IPS-15b (cell line): ENCODE data around the gene SFSWAP.

Experiments
- H3K27me3 ChIP-seq: one replicate; pipeline ENCODE4 v1.6.1; 2013; ENCODE audit warnings: low read length; ENCODE audit not compliant: control insufficient read depth, insufficient read depth
- H3K36me3 ChIP-seq: one replicate; pipeline ENCODE4 v1.6.1; 2013; ENCODE audit warnings: low read length; ENCODE audit not compliant: control insufficient read depth, insufficient read depth
- H3K4me1 ChIP-seq: one replicate; pipeline ENCODE4 v1.6.1; 2013; ENCODE audit warnings: mild to moderate bottlenecking, low read length; ENCODE audit not compliant: control insufficient read depth, insufficient read depth
- H3K4me3 ChIP-seq: one replicate; pipeline ENCODE4 v1.5.1; 2013; ENCODE audit warnings: low read depth, low read length
- H3K9ac ChIP-seq: one replicate; pipeline ENCODE4 v1.6.1; 2013; ENCODE audit warnings: low read depth, mild to moderate bottlenecking, low read length
- H3K9me3 ChIP-seq: one replicate; pipeline ENCODE4 v1.6.1; 2013; ENCODE audit warnings: mild to moderate bottlenecking, low read length; ENCODE audit not compliant: control insufficient read depth, insufficient read depth

SFSWAP gene

GRCh38 chr12:131709226-131709625 lies 1.7 kb upstream of the SFSWAP start:
- no peaks in the 10 kb centered on the region for H3K9me3 ChIP-seq
- H3K36me3 ChIP-seq: peaks cover 3% of the 10 kb centered on the region
- no peak overlapping the region for H3K9ac ChIP-seq
- no peaks in the 10 kb centered on the region for H3K4me1 ChIP-seq
- H3K4me3 ChIP-seq: no peak overlapping the region
- H3K27me3 ChIP-seq: no peaks in the 10 kb centered on the region

- H3K4me3 ChIP-seq: peak overlapping the region; percentile 93
- no peaks in the 10 kb centered on the region for H3K27me3 ChIP-seq
These were observed 788 bp downstream of the SFSWAP start for GRCh38 chr12:131711551-131712205.

GRCh38 chr12:131713349-131713748 lies 2.5 kb downstream of the SFSWAP start:
- no peak overlapping the region for H3K9ac ChIP-seq
- H3K9me3 ChIP-seq: no peaks in the 10 kb centered on the region
- no peaks in the 10 kb centered on the region for H3K4me1 ChIP-seq
- peaks cover 21% of the 10 kb centered on the region for H3K36me3 ChIP-seq
- H3K4me3 ChIP-seq: no peak overlapping the region
- no peaks in the 10 kb centered on the region for H3K27me3 ChIP-seq

More at GRCh38 chr12:131711551-131712205, 788 bp downstream of the SFSWAP start:
- Histone ChIP-seq H3K36me3 (peaks cover 17% of the 10 kb centered on the region), H3K4me1 (no peaks in the 10 kb centered on the region), H3K9ac (peak overlapping the region; percentile 98), H3K9me3 (no peaks in the 10 kb centered on the region)

DNA sequence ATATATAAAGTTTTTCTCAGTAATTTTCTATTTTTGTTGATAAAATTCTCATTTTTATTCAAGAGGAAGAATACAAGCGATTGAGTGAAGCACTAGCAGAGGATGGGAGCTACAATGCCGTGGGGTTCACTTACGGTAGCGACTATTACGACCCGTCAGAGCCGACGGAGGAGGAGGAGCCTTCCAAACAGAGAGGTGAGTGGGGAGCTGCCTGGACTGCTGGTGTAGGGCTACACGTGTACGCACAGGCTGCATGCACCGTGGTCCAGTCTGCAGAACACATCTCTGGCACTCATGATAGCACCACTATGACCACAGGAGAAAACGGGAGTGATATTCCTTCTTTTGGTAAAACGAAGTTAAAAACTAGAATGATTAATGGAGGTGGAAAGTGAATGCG lies 3.9 kb downstream of the SFSWAP start:
- Histone ChIP-seq H3K9ac (no peak overlapping the region), H3K36me3 (peaks cover 23% of the 10 kb centered on the region), H3K4me1 (no peaks in the 10 kb centered on the region), H3K9me3 (no peaks in the 10 kb centered on the region), H3K4me3 (no peak overlapping the region), H3K27me3 (no peaks in the 10 kb centered on the region)

GRCh38 chr12:131716282-131716681 lies 5.4 kb downstream of the SFSWAP start:
- Histone ChIP-seq H3K4me1 (no peaks in the 10 kb centered on the region), H3K27me3 (no peaks in the 10 kb centered on the region), H3K9me3 (no peaks in the 10 kb centered on the region), H3K4me3 (no peak overlapping the region), H3K36me3 (peaks cover 34% of the 10 kb centered on the region), H3K9ac (no peak overlapping the region)

- no peaks in the 10 kb centered on the region for H3K27me3 ChIP-seq
- no peak overlapping the region for H3K4me3 ChIP-seq
- H3K9me3 ChIP-seq: no peaks in the 10 kb centered on the region
- H3K36me3 ChIP-seq: peaks cover 24% of the 10 kb centered on the region
- H3K9ac ChIP-seq: no peak overlapping the region
- H3K4me1 ChIP-seq: peaks cover 12% of the 10 kb centered on the region
These were observed 9.4 kb downstream of the SFSWAP start for GRCh38 chr12:131720241-131720640.

DNA sequence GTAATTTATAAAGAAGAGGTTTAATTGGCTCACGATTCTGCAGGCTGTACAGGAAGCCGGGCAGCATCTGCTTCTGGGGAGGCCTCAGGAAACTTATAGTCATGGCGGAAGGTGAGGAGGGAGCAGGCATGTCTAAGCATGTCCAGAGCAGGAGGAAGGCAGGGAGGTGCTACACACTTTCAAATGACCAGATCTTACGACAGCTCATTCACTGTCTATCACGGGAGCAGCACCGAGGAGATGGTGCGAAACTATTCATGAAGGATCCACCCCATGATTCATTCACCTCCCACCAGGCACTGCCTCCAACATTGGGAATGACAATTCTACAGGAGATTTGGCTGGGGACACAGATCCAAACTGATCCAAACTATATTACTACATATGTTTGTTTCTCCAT lies 10.0 kb downstream of the SFSWAP start:
- Histone ChIP-seq H3K36me3 (peaks cover 22% of the 10 kb centered on the region), H3K4me3 (no peak overlapping the region), H3K4me1 (peaks cover 12% of the 10 kb centered on the region), H3K9me3 (no peaks in the 10 kb centered on the region), H3K27me3 (no peaks in the 10 kb centered on the region), H3K9ac (no peak overlapping the region)

DNA sequence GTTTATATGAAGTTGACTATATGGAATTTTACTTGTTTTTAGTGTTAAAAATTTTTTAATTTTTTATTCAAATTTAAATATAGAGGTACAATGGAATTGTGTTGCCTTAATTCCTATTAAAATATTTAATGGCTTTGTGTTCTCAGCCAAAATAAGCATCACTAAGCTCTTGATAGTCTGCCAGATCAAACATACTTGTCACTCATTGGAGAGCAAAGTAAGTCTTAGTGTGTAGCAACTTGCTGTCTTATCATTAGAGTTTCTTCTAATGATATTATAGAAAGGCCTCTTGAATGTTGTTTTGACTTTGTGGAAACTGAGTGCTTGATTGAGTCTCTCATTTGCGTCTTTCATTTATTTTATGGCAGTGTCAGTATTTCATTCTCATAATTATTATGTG lies 10.7 kb downstream of the SFSWAP start:
- no peak overlapping the region for H3K4me3 ChIP-seq
- H3K36me3 ChIP-seq: peaks cover 20% of the 10 kb centered on the region
- H3K27me3 ChIP-seq: no peaks in the 10 kb centered on the region
- H3K9me3 ChIP-seq: no peaks in the 10 kb centered on the region
- H3K9ac ChIP-seq: no peak overlapping the region
- peaks cover 12% of the 10 kb centered on the region for H3K4me1 ChIP-seq

- Histone ChIP-seq H3K4me1 (peaks cover 12% of the 10 kb centered on the region), H3K9me3 (no peaks in the 10 kb centered on the region), H3K27me3 (no peaks in the 10 kb centered on the region), H3K4me3 (no peak overlapping the region), H3K9ac (peak overlapping the region; percentile 38), H3K36me3 (peaks cover 32% of the 10 kb centered on the region)
These were observed 12.6 kb downstream of the SFSWAP start for GRCh38 chr12:131723532-131723931.

GRCh38 chr12:131724534-131724933 lies 13.6 kb downstream of the SFSWAP start:
- no peak overlapping the region for H3K4me3 ChIP-seq
- no peak overlapping the region for H3K9ac ChIP-seq
- no peaks in the 10 kb centered on the region for H3K9me3 ChIP-seq
- H3K4me1 ChIP-seq: peaks cover 16% of the 10 kb centered on the region
- H3K27me3 ChIP-seq: no peaks in the 10 kb centered on the region
- peaks cover 37% of the 10 kb centered on the region for H3K36me3 ChIP-seq

- peaks cover 24% of the 10 kb centered on the region for H3K4me1 ChIP-seq
- no peak overlapping the region for H3K9ac ChIP-seq
- no peak overlapping the region for H3K4me3 ChIP-seq
- H3K27me3 ChIP-seq: no peaks in the 10 kb centered on the region
- H3K9me3 ChIP-seq: no peaks in the 10 kb centered on the region
- H3K36me3 ChIP-seq: peaks cover 38% of the 10 kb centered on the region
These were observed 14.6 kb downstream of the SFSWAP start for GRCh38 chr12:131725503-131725902.

- Histone ChIP-seq H3K9me3 (no peaks in the 10 kb centered on the region), H3K36me3 (peaks cover 49% of the 10 kb centered on the region), H3K9ac (no peak overlapping the region)
These were observed 17.8 kb downstream of the SFSWAP start for GRCh38 chr12:131728720-131729119.

More at GRCh38 chr12:131728720-131729119, 17.8 kb downstream of the SFSWAP start:
- Histone ChIP-seq H3K4me1 (peaks cover 18% of the 10 kb centered on the region), H3K27me3 (no peaks in the 10 kb centered on the region), H3K4me3 (no peak overlapping the region)
